CD8-positive, alpha-beta memory T cell (primary cell): ENCODE measurements around the gene FAM20B. TPM values are rescaled to one million over a fixed set of nuclear protein-coding genes. Genes with fewer than 3 reads are reported as not detected.

Experiments
- CTCF ChIA-PET: fragments of 350-600 bp; sonication (Branson Sonifier 250); formaldehyde crosslinking; loops from one replicate; lab custom pipeline; 2021; ENCODE audit warnings: antibody characterized with exemption; lab: Charles Lee
- POLR2A ChIA-PET: fragments of 350-600 bp; sonication (Branson Sonifier 250); formaldehyde crosslinking; loops from one replicate; lab custom pipeline; 2021; ENCODE audit warnings: antibody characterized with exemption; lab: Charles Lee
- DNase-seq, 5 donors: peaks; one replicate each; pipeline versions ENCODE4 v3.0.0 to v3.0.0-alpha.2; 2020 to 2022; ENCODE audit warnings: mixed read lengths in 1 of 5
- H3K27ac ChIP-seq: one replicate; pipeline ENCODE4 v1.7.0; 2013; ENCODE audit warnings: low read depth, mild to moderate bottlenecking, low read length, moderate library complexity
- H3K27me3 ChIP-seq: 2 replicates; pipeline ENCODE4 v1.7.0; 2013; ENCODE audit warnings: low read length, mild to moderate bottlenecking; ENCODE audit not compliant: insufficient read depth, poor library complexity, severe bottlenecking
- H3K36me3 ChIP-seq: 2 replicates; pipeline ENCODE4 v1.7.0; 2013; ENCODE audit warnings: mild to moderate bottlenecking, low read length, moderate library complexity; ENCODE audit not compliant: insufficient read depth
- H3K4me1 ChIP-seq: 2 replicates; pipeline ENCODE4 v1.7.0; 2013; ENCODE audit warnings: mild to moderate bottlenecking, low read length, moderate library complexity; ENCODE audit not compliant: insufficient read depth
- H3K4me3 ChIP-seq: 2 replicates; pipeline ENCODE4 v1.7.0; 2013; ENCODE audit warnings: mild to moderate bottlenecking, low read length
- H3K9me3 ChIP-seq: 2 replicates; pipeline ENCODE4 v1.7.0; 2013; ENCODE audit warnings: mild to moderate bottlenecking, low read length
- H3K27ac Mint-ChIP-seq, 8 donors: one replicate each; pipeline ENCODE4 v1.8.0; 2020 to 2021; ENCODE audit warnings: mixed read lengths in 8 of 8, mild to moderate bottlenecking in 6 of 8, inconsistent platforms in 3 of 8, moderate library complexity in 3 of 8
- H3K27me3 Mint-ChIP-seq, 2 donors: one replicate each; pipeline ENCODE4 v1.8.0; 2020 to 2021; ENCODE audit warnings: mixed read lengths in 2 of 2, mild to moderate bottlenecking in 1 of 2, moderate library complexity in 1 of 2
- H3K36me3 Mint-ChIP-seq, 3 donors: one replicate each; pipeline ENCODE4 v1.8.0; 2020 to 2021; ENCODE audit warnings: mixed read lengths in 3 of 3, inconsistent platforms in 1 of 3, mild to moderate bottlenecking in 1 of 3
- H3K4me1 Mint-ChIP-seq, 3 donors: one replicate each; pipeline ENCODE4 v1.8.0; 2020 to 2021; ENCODE audit warnings: mixed read lengths in 3 of 3, inconsistent platforms in 1 of 3, mild to moderate bottlenecking in 1 of 3
- H3K4me3 Mint-ChIP-seq, 7 donors: one replicate each; pipeline ENCODE4 v1.8.0; 2020 to 2021; ENCODE audit warnings: mixed read lengths in 7 of 7, mild to moderate bottlenecking in 6 of 7, moderate library complexity in 4 of 7, inconsistent platforms in 2 of 7
- H3K9me3 Mint-ChIP-seq, 5 donors: one replicate each; pipeline ENCODE4 v1.8.0; 2020 to 2022; ENCODE audit warnings: mixed read lengths in 5 of 5, mild to moderate bottlenecking in 3 of 5, moderate library complexity in 2 of 5, inconsistent platforms in 1 of 5
- polyA plus RNA-seq: library from polyadenylated mRNA; unstranded; fragments of 300-500 nt; fragmentation: Illumina TruSeq; gene quantifications from one replicate; pipeline ENCODE4 v1.2.3, GENCODE V29; 2021
- total RNA-seq, 2 experiments: library from RNA; stranded (reverse); gene quantifications; one replicate each; pipeline ENCODE4 v1.2.3, GENCODE V29; 2021

The FAM20B gene
- total and polyA plus RNA-seq, 3 experiments from 2014 or later, result 11.4 to 41.5 (median 39.2) TPM

DNA sequence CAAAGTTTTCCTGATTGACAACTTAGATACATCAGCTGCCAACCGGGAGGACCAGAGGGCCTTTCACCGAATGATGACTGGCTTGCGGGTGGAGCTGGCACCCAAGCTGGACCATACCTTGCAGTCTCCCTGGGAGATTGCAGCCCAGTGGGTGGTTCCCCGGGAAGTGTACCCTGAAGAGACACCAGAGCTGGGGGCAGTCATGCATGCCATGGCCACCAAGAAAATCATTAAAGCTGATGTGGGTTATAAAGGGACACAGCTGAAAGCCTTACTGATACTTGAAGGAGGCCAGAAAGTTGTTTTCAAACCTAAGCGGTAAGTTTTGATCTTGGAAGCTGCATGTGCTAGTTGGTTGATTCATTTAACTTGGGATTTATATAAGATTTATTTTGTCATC is 18.2 kb downstream of the FAM20B start:
- CTCF ChIA-PET, result interaction anchor here (1.1 to 1.4 kb wide), 3 partner anchors 14 to 77 kb away, joined by 3 to 5 read pairs (median 3); no protein-coding TSS in a partner anchor
- H3K27me3 Mint-ChIP-seq, result no peaks in the 10 kb centered on the region
- no peak overlapping the region for H3K27ac Mint-ChIP-seq
- peaks cover 4% of the 10 kb centered on the region for H3K4me1 ChIP-seq
- H3K36me3 Mint-ChIP-seq, result peaks cover 0 to 23% (median 8%) of the 10 kb centered on the region in 3 donors
- no peak overlapping the region for H3K4me3 ChIP-seq
- peaks cover 10 to 32% (median 15%) of the 10 kb centered on the region in 3 donors for H3K4me1 Mint-ChIP-seq
- no peaks in the 10 kb centered on the region for H3K27me3 ChIP-seq
- no peaks in the 10 kb centered on the region for H3K36me3 ChIP-seq
- H3K27ac ChIP-seq, result no peak overlapping the region
- H3K4me3 Mint-ChIP-seq, result no peak overlapping the region
- POLR2A ChIA-PET, result no interaction called here
- no peaks in the 10 kb centered on the region for H3K9me3 ChIP-seq
- no peaks in the 10 kb centered on the region for H3K9me3 Mint-ChIP-seq
- DNase-seq, result no peak

DNA sequence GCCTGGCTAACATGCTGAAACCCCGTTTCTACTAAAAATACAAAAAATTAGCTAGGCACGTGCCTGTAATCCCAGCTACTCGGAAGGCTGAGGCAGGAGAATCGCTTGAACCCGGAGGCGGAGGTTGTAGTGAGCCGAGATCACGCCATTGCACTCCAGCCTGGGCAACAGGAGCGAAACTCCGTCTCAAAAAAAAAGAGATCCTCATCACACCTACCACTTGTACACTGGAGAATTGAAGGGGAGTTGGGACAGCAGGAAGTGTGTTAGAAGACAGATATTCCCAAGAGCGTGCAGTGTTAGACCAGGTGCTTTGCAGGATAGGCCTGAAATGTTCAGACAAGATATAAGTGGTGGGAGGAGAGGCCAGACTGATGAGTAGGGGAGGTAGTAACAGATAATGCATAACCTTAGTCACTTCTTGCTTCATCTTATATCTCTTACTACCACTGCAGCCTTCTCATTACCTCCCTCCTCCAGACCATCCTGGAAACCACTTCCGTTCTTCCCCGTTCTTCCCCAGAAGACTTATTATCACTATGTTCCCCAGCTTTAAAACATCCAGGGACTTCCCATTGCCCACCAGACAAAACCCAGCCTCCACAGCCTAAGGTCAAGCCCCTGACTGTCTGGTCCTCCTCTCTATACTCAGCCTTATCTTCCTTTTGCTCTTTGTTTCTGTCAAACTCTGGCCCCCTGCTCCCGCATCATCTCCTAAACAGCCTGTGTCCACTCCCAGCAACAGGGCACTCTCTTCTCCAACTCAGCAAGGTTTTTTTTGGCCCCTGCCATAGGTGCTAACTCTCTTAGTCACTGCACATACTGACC is 21.3 kb downstream of the FAM20B start:
- Mint-ChIP-seq H3K9me3 (no peaks in the 10 kb centered on the region), H3K27ac (peak overlapping the region in 4 of 8 donors; percentile 2 to 85 (median 27)), H3K4me3 (no peak overlapping the region), H3K36me3 (peaks cover 0 to 35% (median 8%) of the 10 kb centered on the region in 3 donors), H3K4me1 (peaks cover 5 to 26% (median 9%) of the 10 kb centered on the region in 3 donors), H3K27me3 (no peaks in the 10 kb centered on the region)
- Histone ChIP-seq H3K36me3 (no peaks in the 10 kb centered on the region), H3K9me3 (no peaks in the 10 kb centered on the region), H3K4me1 (no peaks in the 10 kb centered on the region), H3K27ac (no peak overlapping the region), H3K27me3 (no peaks in the 10 kb centered on the region), H3K4me3 (no peak overlapping the region)
- POLR2A ChIA-PET, result no interaction called here
- CTCF ChIA-PET, result no interaction called here
- DNase-seq, result no peak

DNA sequence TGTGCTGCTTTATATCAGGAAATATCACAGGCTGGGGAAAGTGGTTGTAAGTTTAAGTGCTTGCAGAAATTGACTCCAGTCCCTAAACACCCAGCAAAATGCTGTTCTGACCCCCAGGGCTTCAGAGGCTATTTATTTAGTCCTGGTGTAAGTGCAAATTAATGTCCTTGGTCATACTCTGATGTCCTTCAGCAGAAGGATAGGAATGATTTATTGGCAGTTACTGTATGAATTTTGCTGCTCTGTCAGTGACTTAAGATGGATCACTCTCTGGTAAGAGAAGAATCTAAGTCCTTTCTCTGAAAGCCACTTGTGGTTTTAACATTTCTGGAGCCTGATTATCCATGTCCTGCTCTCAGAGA is 21.9 kb downstream of the FAM20B start:
- no peaks in the 10 kb centered on the region for H3K9me3 ChIP-seq
- no peaks in the 10 kb centered on the region for H3K4me1 ChIP-seq
- peaks cover 0 to 35% (median 8%) of the 10 kb centered on the region in 3 donors for H3K36me3 Mint-ChIP-seq
- no peaks in the 10 kb centered on the region for H3K36me3 ChIP-seq
- H3K4me1 Mint-ChIP-seq, result peaks cover 3 to 25% (median 9%) of the 10 kb centered on the region in 3 donors
- H3K27ac Mint-ChIP-seq, result peak overlapping the region in 1 of 8 donors; percentile 1
- DNase-seq, result no peak
- H3K9me3 Mint-ChIP-seq, result no peaks in the 10 kb centered on the region
- H3K4me3 ChIP-seq, result no peak overlapping the region
- H3K27me3 ChIP-seq, result no peaks in the 10 kb centered on the region
- CTCF ChIA-PET, result no interaction called here
- no peak overlapping the region for H3K4me3 Mint-ChIP-seq
- H3K27ac ChIP-seq, result no peak overlapping the region
- no peaks in the 10 kb centered on the region for H3K27me3 Mint-ChIP-seq
- POLR2A ChIA-PET, result no interaction called here

DNA sequence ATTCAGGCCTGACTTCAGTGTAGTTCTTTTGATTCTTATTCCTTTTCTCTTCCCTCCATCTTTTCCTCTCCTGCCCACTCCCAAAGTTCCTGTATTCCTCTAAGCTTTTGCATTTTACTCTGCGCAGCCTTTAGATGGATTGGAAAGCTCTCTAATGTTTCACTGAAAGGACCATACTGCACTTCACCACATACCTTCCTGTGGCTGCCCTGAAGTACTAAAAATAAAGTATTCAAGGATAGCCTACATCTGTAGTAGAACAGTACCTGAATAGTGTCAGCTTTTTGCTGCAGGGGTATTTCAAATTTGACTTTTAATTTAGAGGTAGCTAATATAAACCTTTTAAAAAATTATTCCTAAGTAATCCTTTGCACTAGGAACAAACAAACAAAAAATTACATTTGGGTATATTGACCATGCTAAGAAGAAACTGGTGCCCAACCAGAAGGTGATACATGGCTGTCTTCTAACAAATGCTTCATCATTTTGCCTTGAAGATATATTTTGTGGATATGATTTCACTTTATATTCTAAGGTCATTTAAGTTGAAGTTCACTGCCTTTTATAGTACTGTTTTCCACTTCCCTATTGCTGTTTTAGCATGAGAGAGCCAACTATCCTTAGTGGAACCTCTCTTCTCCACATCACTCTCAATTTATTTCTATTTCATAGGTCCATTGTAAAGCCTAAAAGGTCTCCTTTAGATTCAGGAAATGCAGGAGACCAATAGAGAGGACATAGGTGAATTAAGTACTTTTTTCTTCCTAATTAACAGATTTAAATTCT is 22.8 kb downstream of the FAM20B start:
- no peaks in the 10 kb centered on the region for H3K36me3 ChIP-seq
- DNase-seq, result no peak
- no peaks in the 10 kb centered on the region for H3K27me3 ChIP-seq
- POLR2A ChIA-PET, result no interaction called here
- H3K4me3 ChIP-seq, result no peak overlapping the region
- Mint-ChIP-seq H3K4me1 (peaks cover 1 to 18% (median 9%) of the 10 kb centered on the region in 3 donors), H3K9me3 (no peaks in the 10 kb centered on the region), H3K27me3 (no peaks in the 10 kb centered on the region), H3K36me3 (peaks cover 0 to 37% (median 9%) of the 10 kb centered on the region in 3 donors), H3K4me3 (no peak overlapping the region), H3K27ac (no peak overlapping the region)
- H3K9me3 ChIP-seq, result no peaks in the 10 kb centered on the region
- CTCF ChIA-PET, result no interaction called here
- H3K27ac ChIP-seq, result no peak overlapping the region
- no peaks in the 10 kb centered on the region for H3K4me1 ChIP-seq

DNA sequence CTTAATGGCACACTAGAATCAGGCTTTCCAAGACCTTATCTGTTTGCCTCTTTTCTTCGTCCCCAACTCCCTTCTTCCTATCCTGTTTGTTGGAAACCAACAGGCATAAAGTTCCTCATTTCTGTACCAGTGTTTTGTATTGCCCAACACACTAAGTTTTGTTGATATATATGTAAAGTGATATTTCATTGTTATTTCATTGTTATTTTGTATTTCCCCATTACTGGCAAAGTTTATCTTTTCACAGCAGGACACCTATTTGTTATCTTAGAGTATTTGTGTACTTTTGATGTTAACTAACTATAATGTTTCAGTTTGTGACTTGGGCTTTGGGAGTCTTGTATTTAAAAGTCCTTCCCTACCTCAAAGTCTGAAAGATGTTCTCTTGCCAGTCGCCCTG is 27.1 kb downstream of the FAM20B start:
- no peaks in the 10 kb centered on the region for H3K4me1 ChIP-seq
- no peak overlapping the region for H3K4me3 ChIP-seq
- no peaks in the 10 kb centered on the region for H3K27me3 Mint-ChIP-seq
- ChIA-PET POLR2A (no interaction called here), CTCF (no interaction called here)
- H3K27me3 ChIP-seq, result no peaks in the 10 kb centered on the region
- H3K4me3 Mint-ChIP-seq, result no peak overlapping the region
- no peak overlapping the region for H3K27ac ChIP-seq
- peaks cover 7% of the 10 kb centered on the region for H3K36me3 ChIP-seq
- no peaks in the 10 kb centered on the region for H3K9me3 Mint-ChIP-seq
- H3K27ac Mint-ChIP-seq, result no peak overlapping the region
- H3K4me1 Mint-ChIP-seq, result peaks cover 0 to 5% (median 2%) of the 10 kb centered on the region in 3 donors
- peaks cover 15 to 54% (median 19%) of the 10 kb centered on the region in 3 donors for H3K36me3 Mint-ChIP-seq
- no peaks in the 10 kb centered on the region for H3K9me3 ChIP-seq
- no peak for DNase-seq

DNA sequence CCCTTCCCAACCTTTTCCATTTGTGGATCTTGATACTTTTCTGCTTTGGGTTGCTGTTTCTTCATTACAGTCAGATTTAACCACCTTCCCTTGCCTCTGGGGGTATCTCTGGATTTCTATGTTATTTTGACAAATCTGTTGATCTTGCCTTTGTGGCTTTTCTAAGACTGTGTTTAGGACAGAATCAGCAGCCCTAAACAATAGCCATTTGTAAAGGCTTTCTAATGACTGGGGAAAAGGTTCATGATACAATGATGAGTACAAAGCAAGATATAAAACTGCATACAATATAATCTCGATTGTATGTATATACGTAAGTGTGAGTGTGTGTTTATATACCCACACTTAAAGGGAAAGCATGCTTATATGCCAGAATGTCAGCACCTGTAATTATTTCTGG is 27.8 kb downstream of the FAM20B start:
- no peaks in the 10 kb centered on the region for H3K27me3 ChIP-seq
- no peak overlapping the region for H3K4me3 Mint-ChIP-seq
- CTCF ChIA-PET, result no interaction called here
- no peak overlapping the region for H3K27ac ChIP-seq
- POLR2A ChIA-PET, result no interaction called here
- DNase-seq, result no peak
- no peak overlapping the region for H3K27ac Mint-ChIP-seq
- no peaks in the 10 kb centered on the region for H3K9me3 Mint-ChIP-seq
- no peaks in the 10 kb centered on the region for H3K9me3 ChIP-seq
- peaks cover 7% of the 10 kb centered on the region for H3K36me3 ChIP-seq
- peaks cover 15 to 53% (median 22%) of the 10 kb centered on the region in 3 donors for H3K36me3 Mint-ChIP-seq
- H3K27me3 Mint-ChIP-seq, result no peaks in the 10 kb centered on the region
- H3K4me1 ChIP-seq, result no peaks in the 10 kb centered on the region
- H3K4me3 ChIP-seq, result no peak overlapping the region
- H3K4me1 Mint-ChIP-seq, result peaks cover 0 to 2% (median 0%) of the 10 kb centered on the region in 3 donors

DNA sequence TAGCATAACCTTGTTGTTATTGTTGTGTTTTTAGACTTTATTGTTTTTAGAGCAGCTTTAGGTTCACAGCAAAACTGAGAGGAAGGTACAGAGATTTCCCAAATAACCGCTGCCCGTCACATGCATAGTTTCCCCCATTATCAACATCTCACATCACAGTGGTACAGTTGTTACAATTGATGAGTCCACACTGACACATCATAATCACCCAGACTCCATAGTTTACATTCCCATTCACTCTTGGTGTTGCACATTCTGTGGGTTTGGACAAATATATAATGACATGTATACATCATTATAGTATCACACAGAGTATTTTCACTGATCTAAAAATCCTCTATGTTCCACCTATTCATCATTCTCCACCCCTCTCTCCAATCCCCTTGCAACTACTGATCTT is 30.2 kb downstream of the FAM20B start:
- H3K27me3 Mint-ChIP-seq, result no peaks in the 10 kb centered on the region
- DNase-seq, result no peak
- Histone ChIP-seq H3K27ac (no peak overlapping the region), H3K4me3 (no peak overlapping the region), H3K27me3 (no peaks in the 10 kb centered on the region), H3K9me3 (no peaks in the 10 kb centered on the region), H3K4me1 (no peaks in the 10 kb centered on the region), H3K36me3 (peaks cover 7% of the 10 kb centered on the region)
- ChIA-PET CTCF (no interaction called here), POLR2A (no interaction called here)
- peaks cover 0 to 2% (median 0%) of the 10 kb centered on the region in 3 donors for H3K4me1 Mint-ChIP-seq
- H3K27ac Mint-ChIP-seq, result no peak overlapping the region
- peaks cover 15 to 53% (median 25%) of the 10 kb centered on the region in 3 donors for H3K36me3 Mint-ChIP-seq
- H3K9me3 Mint-ChIP-seq, result no peaks in the 10 kb centered on the region
- no peak overlapping the region for H3K4me3 Mint-ChIP-seq
